Endodermal cell (in vitro differentiated cells): ENCODE measurements around the gene SNX20. TPM values are rescaled to one million over a fixed set of nuclear protein-coding genes. Genes with fewer than 3 reads are reported as not detected.

Source experiments
- DNase-seq: peaks from one replicate; pipeline ENCODE4 v3.0.0-alpha.2; 2017
- H3K27ac ChIP-seq: 2 replicates; pipeline ENCODE4 v1.5.1; 2013; ENCODE audit warnings: mild to moderate bottlenecking, low read depth, low read length, moderate library complexity
- H3K27me3 ChIP-seq: 2 replicates; pipeline ENCODE4 v1.6.1; 2013; ENCODE audit warnings: mild to moderate bottlenecking, low read length, moderate library complexity; ENCODE audit not compliant: insufficient read depth, control insufficient read depth, poor library complexity, severe bottlenecking
- H3K36me3 ChIP-seq: 2 replicates; pipeline ENCODE4 v1.7.0; 2013; ENCODE audit warnings: mild to moderate bottlenecking, low read length, moderate library complexity; ENCODE audit not compliant: control insufficient read depth, insufficient read depth
- H3K4me1 ChIP-seq: one replicate; pipeline ENCODE4 v1.7.0; 2013; ENCODE audit warnings: low read length; ENCODE audit not compliant: control insufficient read depth, insufficient read depth
- H3K4me3 ChIP-seq: 2 replicates; pipeline ENCODE4 v1.5.1; 2013; ENCODE audit warnings: mild to moderate bottlenecking, low read length, moderate library complexity
- H3K9ac ChIP-seq: 2 replicates; pipeline ENCODE4 v1.6.1; 2013; ENCODE audit warnings: mild to moderate bottlenecking, low read length, moderate library complexity; ENCODE audit not compliant: poor library complexity, severe bottlenecking; ENCODE audit errors: extremely low read depth
- H3K9me3 ChIP-seq: 2 replicates; pipeline ENCODE4 v1.6.1; 2013; ENCODE audit warnings: mild to moderate bottlenecking, low read length, moderate library complexity; ENCODE audit not compliant: control insufficient read depth
- H3K27ac Mint-ChIP-seq: 2 replicates; pipeline ENCODE4 v1.8.0; 2020; ENCODE audit warnings: mixed read lengths
- H3K27me3 Mint-ChIP-seq: 2 replicates; pipeline ENCODE4 v1.8.0; 2021; ENCODE audit warnings: mild to moderate bottlenecking, mixed read lengths; ENCODE audit not compliant: insufficient read depth
- H3K36me3 Mint-ChIP-seq: 2 replicates; pipeline ENCODE4 v1.8.0; 2020; ENCODE audit warnings: low read depth, mixed read lengths
- H3K4me1 Mint-ChIP-seq: 2 replicates; pipeline ENCODE4 v1.8.0; 2020; ENCODE audit warnings: mixed read lengths
- H3K4me3 Mint-ChIP-seq: 2 replicates; pipeline ENCODE4 v1.8.0; 2020; ENCODE audit warnings: mild to moderate bottlenecking, moderate library complexity, mixed read lengths
- H3K9me3 Mint-ChIP-seq: 2 replicates; pipeline ENCODE4 v1.8.0; 2020; ENCODE audit warnings: mild to moderate bottlenecking, mixed read lengths
- CTCF ChIP-seq: fragments of 200-600 bp; sonication (generic); conservative IDR thresholded peaks from 2 replicates; pipeline ENCODE4 v1.5.0; 2021; ENCODE audit warnings: antibody characterized with exemption, mild to moderate bottlenecking
- WGBS, 2 experiments: methylation state at CpG; one replicate each; pipeline versions ENCODE4 v1.1.5 to v1.1.7; 2013; ENCODE audit warnings: missing lambda C conversion rate in 2 of 2, mixed read lengths in 1 of 2; ENCODE audit not compliant: insufficient coverage in 1 of 2, insufficient read length in 1 of 2; 5-methylcytosine and 5-hydroxymethylcytosine counted together
- total RNA-seq, 2 donors: library from RNA; stranded (reverse); fragmentation: NEBNext Ultra II Directional in 1 of 2; extraction: Animal tissue kit (Norgen Biotek cat#: 25700) in 1 of 2; gene quantifications; 2 replicates in 1 of 2; 3 replicates in 1 of 2; pipeline ENCODE4 v1.2.1, GENCODE V29; 2021

The SNX20 gene
- total RNA-seq, 2 donors from 2014 or later, result not detected

GRCh38 chr16:50665128-50665878 lies 15.8 kb downstream of the SNX20 start:
- H3K36me3 Mint-ChIP-seq, result no peaks in the 10 kb centered on the region
- no peak overlapping the region for H3K27ac ChIP-seq
- no peak overlapping the region for H3K27ac Mint-ChIP-seq
- H3K27me3 ChIP-seq, result no peaks in the 10 kb centered on the region
- H3K9me3 ChIP-seq, result peaks cover 15% of the 10 kb centered on the region
- H3K27me3 Mint-ChIP-seq, result peaks cover 14% of the 10 kb centered on the region
- H3K4me3 Mint-ChIP-seq, result peak overlapping the region; percentile 39
- no peak overlapping the region for H3K9ac ChIP-seq
- H3K9me3 Mint-ChIP-seq, result peaks cover 7% of the 10 kb centered on the region
- WGBS, 2 experiments, result 34 to 46% methylated on average over 24 to 40 of the region's 40 CpGs
- H3K4me3 ChIP-seq, result no peak overlapping the region
- no peaks in the 10 kb centered on the region for H3K4me1 Mint-ChIP-seq
- peak; percentile 96 for DNase-seq
- H3K4me1 ChIP-seq, result no peaks in the 10 kb centered on the region
- no peaks in the 10 kb centered on the region for H3K36me3 ChIP-seq
- TF ChIP-seq CTCF, result peak; percentile 93

GRCh38 chr16:50664270-50664669 lies 16.8 kb downstream of the SNX20 start:
- H3K4me3 ChIP-seq, result no peak overlapping the region
- 94 to 100% methylated on average over 3 to 4 of the region's 5 CpGs for WGBS, 2 experiments
- H3K9me3 ChIP-seq, result peaks cover 15% of the 10 kb centered on the region
- no peak overlapping the region for H3K4me3 Mint-ChIP-seq
- no peaks in the 10 kb centered on the region for H3K36me3 Mint-ChIP-seq
- no peak for DNase-seq
- H3K9me3 Mint-ChIP-seq, result peaks cover 7% of the 10 kb centered on the region
- H3K27me3 ChIP-seq, result no peaks in the 10 kb centered on the region
- H3K4me1 ChIP-seq, result no peaks in the 10 kb centered on the region
- no peaks in the 10 kb centered on the region for H3K4me1 Mint-ChIP-seq
- no peak overlapping the region for H3K27ac Mint-ChIP-seq
- H3K27ac ChIP-seq, result no peak overlapping the region
- TF ChIP-seq CTCF, result no peak
- H3K27me3 Mint-ChIP-seq, result peaks cover 14% of the 10 kb centered on the region
- H3K36me3 ChIP-seq, result no peaks in the 10 kb centered on the region
- H3K9ac ChIP-seq, result no peak overlapping the region

GRCh38 chr16:50662306-50662940 lies 18.7 kb downstream of the SNX20 start:
- 90 to 93% methylated on average over 10 of the region's 10 CpGs for WGBS, 2 experiments

More at GRCh38 chr16:50662306-50662940, 18.7 kb downstream of the SNX20 start:
- no peak overlapping the region for H3K27ac Mint-ChIP-seq
- H3K27me3 Mint-ChIP-seq, result peaks cover 15% of the 10 kb centered on the region
- H3K4me1 ChIP-seq, result no peaks in the 10 kb centered on the region
- H3K9me3 Mint-ChIP-seq, result peaks cover 7% of the 10 kb centered on the region
- no peak overlapping the region for H3K27ac ChIP-seq
- peaks cover 15% of the 10 kb centered on the region for H3K9me3 ChIP-seq
- no peaks in the 10 kb centered on the region for H3K27me3 ChIP-seq
- no peaks in the 10 kb centered on the region for H3K4me1 Mint-ChIP-seq
- H3K36me3 Mint-ChIP-seq, result no peaks in the 10 kb centered on the region
- no peak for DNase-seq
- TF ChIP-seq CTCF, result no peak
- no peak overlapping the region for H3K4me3 Mint-ChIP-seq
- no peak overlapping the region for H3K4me3 ChIP-seq
- H3K36me3 ChIP-seq, result no peaks in the 10 kb centered on the region
- H3K9ac ChIP-seq, result no peak overlapping the region
